HG03196 (cell line): ENCODE results near the gene BARHL2.

Experiments used
- ATAC-seq: cut with Tn5 transposase; IDR thresholded peaks from one replicate; pipeline ENCODE4 v1.9.1; 2021; ENCODE audit not compliant: unreplicated experiment

The BARHL2 gene

GRCh38 chr1:90716552-90717355, at the start of gene BARHL2:
TSS of gene BARHL2 (minus strand) at chr1:90717302. CDS start at chr1:90717195, 107 bp downstream.
- no peak for ATAC-seq

GRCh38 chr1:90763930-90764329, 46.8 kb upstream of the BARHL2 start:
- ATAC-seq: no peak

- ATAC-seq: no peak
Measured at GRCh38 chr1:90763506-90763905, 46.4 kb upstream of the BARHL2 start.

GRCh38 chr1:90761781-90762589, 44.9 kb upstream of the BARHL2 start:
- no peak for ATAC-seq

DNA sequence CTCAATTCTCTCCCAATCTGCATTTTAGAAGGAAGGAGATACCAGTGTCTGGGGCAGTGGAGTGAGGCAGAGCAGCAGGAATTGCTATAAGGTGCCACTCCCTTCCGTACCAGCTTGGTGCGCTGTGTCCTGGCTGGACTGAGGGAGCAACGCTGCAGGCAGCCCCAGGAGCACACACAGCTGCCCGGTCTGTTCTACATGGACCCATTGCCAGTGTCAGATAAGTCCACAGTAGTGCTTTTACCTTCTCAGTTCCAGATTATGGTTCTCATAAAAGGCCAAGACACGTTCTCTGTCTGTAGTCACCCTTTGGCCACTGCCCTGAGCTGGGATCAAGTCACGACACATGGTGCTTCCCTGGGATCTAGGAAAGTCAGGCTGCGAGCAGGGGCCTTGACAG, 44.1 kb upstream of the BARHL2 start:
- no peak for ATAC-seq

DNA sequence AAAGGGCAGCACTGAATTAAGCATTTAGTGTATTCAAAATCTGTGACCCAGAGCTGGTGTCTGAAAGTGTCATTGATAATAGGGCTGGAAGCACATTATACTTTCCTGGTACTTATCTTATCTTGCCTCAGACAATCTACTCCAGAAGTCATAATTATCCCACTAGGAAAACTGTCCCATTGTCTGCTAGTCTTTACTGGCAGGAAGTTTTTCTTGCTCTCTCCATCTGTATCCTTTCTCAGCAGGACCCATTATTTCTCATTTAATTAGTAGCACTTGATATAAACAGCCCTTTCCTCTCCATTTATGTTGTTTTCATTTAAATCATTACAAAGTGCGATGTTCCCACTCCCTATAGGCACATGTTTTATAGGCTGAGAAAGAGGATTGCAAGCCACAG, 36.5 kb upstream of the BARHL2 start:
- ATAC-seq: no peak

DNA sequence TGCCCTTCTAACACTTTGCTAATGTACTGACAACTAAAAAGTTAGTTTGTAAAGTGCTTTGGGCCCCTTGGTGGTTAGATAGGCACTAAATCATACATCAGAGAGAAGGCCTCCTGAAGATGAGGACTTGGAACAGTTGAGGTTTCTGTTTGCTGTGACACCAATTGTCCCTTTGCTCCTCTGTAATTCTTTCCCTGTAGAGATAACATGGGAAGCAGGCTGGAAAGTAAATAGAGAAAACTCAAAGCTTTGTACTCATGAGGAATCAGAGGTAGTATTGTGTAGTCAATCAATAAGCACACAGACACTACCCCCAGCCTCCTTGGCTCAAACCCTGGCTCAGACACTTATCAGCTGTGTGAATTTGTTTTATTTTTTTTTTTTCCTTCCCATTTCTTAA, 31.6 kb upstream of the BARHL2 start:
- no peak for ATAC-seq

GRCh38 chr1:90746857-90747256, 29.8 kb upstream of the BARHL2 start:
- no peak for ATAC-seq

DNA sequence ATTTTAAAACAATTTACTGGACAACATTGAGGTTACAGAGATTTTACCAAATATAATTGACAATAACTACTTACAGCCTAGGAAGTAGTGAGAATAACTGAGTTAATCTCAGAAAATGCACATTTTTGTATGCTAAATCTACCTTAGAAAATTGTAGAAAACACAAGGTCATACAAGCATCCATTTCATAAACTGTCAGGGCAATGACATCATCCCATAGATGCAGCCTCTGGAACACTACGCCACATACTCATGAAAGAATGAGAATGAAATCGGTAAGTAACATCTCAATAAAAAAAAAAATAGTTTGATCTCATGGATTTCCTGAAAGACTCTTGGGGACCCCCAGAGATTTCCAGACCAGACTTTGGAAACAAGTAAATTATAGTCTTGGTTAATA, 28.9 kb upstream of the BARHL2 start:
- no peak for ATAC-seq

GRCh38 chr1:90732136-90732535, 15.0 kb upstream of the BARHL2 start:
- ATAC-seq: no peak

DNA sequence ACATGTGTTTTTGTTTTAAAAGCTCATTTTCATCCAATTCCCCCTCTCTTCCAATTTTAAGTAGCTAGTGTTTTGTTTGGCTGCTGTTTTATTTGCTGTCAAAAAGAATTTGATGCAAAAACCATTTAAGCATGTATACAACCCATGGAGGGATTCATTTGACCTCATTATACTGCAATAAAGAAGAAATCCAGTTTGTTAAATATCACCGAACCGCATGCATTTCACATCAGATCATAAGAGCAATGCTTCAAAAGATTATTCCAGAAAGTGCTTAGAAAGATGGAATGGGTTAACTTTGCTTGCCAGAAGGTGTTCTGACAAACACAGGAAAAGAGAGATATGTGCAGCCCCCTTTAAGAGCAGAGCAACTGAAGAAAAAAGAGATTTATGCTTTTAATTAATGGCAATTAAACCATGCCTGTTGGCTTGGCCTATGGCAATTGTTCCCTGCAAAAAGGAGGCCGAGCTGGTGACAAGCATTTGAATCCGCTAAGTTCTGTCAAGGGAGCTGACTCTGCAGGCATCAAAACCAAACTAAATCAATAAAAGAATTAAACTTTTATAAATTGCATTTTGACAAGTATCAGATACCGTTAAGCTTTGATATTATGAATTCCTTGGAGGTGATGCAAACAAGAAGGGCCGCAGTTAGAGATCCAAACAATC, 14.4 kb upstream of the BARHL2 start:
- no peak for ATAC-seq

- ATAC-seq: no peak
Measured at GRCh38 chr1:90730243-90731022, 13.3 kb upstream of the BARHL2 start.

DNA sequence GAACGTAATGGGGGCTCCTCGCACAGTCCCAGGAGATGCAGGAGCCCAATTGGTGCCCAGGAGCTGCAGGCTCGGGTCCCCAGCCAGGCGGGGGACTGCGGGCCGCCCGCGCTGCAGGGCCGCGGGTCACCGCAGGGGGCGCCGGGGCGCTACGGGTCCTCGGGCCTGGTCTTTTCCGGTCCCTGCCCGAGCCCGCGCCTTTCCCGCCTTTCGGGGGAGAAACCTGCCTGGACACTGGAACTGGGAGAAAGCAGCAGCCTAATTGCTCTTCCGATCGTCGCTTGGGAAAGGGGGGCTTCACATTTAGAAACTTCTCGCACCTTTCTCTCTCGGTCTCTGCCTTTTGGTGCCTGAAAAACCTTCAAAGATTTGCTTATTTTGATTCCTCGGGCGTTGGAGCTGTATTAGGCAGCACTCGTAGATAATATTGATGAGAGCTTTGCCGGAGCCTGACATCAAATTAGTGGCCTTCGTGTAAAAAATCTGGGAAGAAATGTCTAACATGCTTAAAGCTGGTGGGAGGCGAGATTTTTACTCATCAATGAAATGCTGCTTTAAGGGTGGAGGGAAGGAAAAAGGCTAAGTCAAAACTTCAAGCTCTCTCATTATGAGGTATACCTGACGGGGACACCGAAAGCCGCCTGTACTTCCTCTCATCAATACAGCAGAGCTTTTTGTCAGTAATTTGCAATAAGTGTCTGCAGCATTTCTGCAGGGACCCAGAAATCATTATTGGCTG, 12.6 kb upstream of the BARHL2 start:
- no peak for ATAC-seq

GRCh38 chr1:90728502-90729287, 11.6 kb upstream of the BARHL2 start:
- no peak for ATAC-seq

GRCh38 chr1:90727917-90728501, 10.9 kb upstream of the BARHL2 start:
- no peak for ATAC-seq

DNA sequence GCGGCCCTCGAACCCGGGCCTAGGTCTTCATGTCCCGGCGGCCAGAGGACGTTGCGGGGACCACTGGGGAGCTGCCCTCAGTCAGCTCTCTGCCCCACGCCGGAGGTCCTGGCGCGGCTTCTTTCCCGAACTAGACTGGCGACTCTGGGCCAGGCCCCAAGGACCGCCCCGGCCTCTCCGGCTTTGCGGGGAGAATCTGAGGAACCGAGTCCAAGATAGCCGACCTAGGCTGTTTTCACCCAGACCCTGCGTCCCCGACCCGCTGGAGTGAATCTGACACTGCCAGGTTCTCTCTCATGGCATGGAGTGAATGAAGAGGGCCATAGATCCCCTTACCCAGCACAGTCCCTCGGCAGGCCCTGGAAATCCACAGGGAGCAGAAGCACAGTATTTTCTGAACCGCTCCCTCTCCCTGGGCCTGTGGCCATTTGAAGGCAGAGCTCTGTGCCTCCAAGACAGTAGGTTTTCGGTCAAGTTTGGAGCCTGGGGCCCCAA, 9.9 kb upstream of the BARHL2 start:
- no peak for ATAC-seq

DNA sequence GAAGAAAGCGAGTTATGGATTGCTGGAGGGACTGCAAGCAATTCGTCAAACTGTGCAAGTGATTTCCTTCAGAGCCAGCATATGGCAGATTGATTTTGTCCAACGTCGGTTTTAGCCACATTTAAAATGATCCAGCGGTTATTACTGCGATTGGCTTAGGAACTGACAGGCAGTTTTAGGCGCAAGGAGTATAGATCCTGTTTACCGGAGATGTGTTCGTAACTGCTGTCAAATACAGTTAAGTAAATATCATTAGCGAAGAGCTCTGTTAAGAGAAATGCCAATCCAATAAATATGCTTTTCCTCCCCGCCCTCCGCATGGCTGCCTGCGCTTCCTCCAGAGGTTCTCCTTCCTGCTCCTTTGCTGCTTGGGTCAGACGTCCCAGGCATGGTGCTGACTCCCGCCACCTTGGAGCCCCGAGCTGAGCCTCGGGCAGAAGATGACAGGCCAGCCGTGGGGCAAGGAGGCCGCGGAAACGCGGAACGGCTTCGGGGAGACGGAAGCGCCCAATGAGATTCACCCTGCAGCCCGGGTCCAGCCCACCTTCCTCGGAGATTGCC, 9.4 kb upstream of the BARHL2 start:
- ATAC-seq: no peak

GRCh38 chr1:90725657-90726424, 8.7 kb upstream of the BARHL2 start:
- no peak for ATAC-seq
